Measurements from ENCODE around the gene TGM6. TPM values are rescaled to one million over a fixed set of nuclear protein-coding genes. Genes with fewer than 3 reads are reported as not detected.

Gene TGM6
- total RNA-seq, 2 donors from 2014 or later: not detected

DNA sequence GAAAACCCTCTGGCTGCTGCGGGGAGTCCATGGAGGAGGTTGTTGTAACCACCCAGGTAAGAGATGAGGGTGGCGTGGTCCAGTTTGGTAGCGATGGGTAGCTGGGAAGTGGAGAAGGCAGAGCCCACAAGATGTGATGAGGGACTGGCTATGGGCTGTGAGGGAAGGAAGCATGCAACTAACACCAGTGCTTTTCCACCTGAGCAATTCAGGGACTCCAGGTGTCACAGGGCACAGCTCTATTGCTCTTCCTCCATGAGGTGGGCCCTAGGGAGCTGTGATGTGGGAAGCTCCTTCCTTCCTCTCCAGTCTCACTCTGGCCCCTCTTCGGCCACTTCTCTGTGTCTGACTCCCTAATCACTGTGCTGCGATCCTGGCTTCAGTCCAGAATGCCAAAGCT is 32.4 kb upstream of the TGM6 start:
- Mint-ChIP-seq H3K9me3 (no peaks in the 10 kb centered on the region), H3K4me1 (ENCODE audit: low read depth in 2 of 2) (no peaks in the 10 kb centered on the region), H3K27ac (no peak overlapping the region), H3K36me3 (no peaks in the 10 kb centered on the region), H3K4me3 (no peak overlapping the region), H3K27me3 (peaks cover 23 to 27% of the 10 kb centered on the region in 2 donors)
- DNase-seq (ENCODE audit: low spot score): no peak
- ATAC-seq: no peak

DNA sequence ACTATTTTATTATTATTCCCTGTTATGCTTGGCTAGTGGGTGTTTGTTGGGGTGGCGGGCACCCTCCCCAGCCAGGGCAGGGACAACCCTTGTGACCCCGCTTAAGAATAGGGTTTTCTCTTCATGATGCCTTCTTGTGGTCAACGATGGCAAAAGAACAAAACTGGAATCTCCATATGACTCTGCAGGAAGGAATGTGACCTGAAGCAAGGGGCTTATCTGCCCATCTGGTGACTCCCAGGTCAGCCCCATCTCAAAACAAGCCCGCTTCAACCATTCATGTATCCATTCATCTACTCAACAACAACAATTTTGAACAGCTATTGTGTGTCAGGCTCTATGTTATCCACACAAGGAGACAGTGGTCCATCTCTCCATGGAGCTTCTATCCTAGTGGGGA is 30.9 kb upstream of the TGM6 start:
- ATAC-seq: no peak
- Mint-ChIP-seq H3K27ac (no peak overlapping the region), H3K4me3 (no peak overlapping the region), H3K36me3 (no peaks in the 10 kb centered on the region), H3K9me3 (no peaks in the 10 kb centered on the region), H3K4me1 (ENCODE audit: low read depth in 2 of 2) (no peaks in the 10 kb centered on the region), H3K27me3 (peaks cover 33 to 38% of the 10 kb centered on the region in 2 donors)
- no peak for DNase-seq (ENCODE audit: low spot score)

DNA sequence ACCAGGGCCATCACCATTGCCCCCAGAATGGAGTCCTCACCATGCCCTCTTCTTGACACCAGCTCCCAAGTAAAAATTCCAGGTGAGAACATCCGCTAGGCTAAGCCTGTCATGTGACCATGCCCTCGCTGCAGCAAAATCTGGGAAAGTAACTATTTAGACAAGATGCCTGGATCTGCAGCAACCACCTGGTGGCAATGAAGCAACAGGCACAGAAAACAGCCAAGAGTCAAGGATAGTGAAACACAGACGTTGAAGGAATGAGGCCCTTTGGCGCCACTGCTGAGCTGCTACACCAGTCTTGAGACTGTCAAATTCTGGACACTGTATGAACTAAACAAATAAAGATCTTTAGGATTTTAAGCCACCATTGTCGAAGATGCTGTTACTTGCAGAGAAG is 30.1 kb upstream of the TGM6 start:
- no peaks in the 10 kb centered on the region for H3K36me3 Mint-ChIP-seq
- no peak overlapping the region for H3K27ac Mint-ChIP-seq
- no peak overlapping the region for H3K4me3 Mint-ChIP-seq
- no peaks in the 10 kb centered on the region for H3K4me1 Mint-ChIP-seq (ENCODE audit: low read depth in 2 of 2)
- ATAC-seq (no peak), DNase-seq (ENCODE audit: low spot score) (no peak)
- peaks cover 35 to 38% of the 10 kb centered on the region in 2 donors for H3K27me3 Mint-ChIP-seq
- H3K9me3 Mint-ChIP-seq: no peaks in the 10 kb centered on the region

DNA sequence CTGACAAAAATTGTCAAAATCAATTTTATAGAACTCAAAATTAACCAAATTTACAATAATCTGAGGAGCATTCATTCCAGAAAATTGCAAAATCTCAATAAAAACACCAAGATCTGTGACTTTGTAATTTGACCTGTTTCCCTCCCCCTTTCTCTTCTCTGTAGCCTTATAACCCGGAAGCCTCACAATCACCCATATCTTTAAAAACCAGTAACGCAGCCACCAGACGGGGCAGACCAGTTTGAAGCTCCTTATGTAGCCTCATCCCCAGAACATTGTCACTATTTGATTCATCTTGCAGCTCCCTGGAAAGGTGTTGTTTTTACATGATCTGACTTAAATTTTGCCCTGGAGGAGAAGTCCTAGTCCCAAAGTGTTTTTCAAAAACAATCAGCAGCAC is 27.5 kb upstream of the TGM6 start:
- Mint-ChIP-seq H3K4me3 (no peak overlapping the region), H3K27ac (no peak overlapping the region), H3K4me1 (ENCODE audit: low read depth in 2 of 2) (no peaks in the 10 kb centered on the region), H3K9me3 (no peaks in the 10 kb centered on the region), H3K27me3 (peaks cover 27 to 31% of the 10 kb centered on the region in 2 donors), H3K36me3 (no peaks in the 10 kb centered on the region)
- no peak for ATAC-seq
- no peak for DNase-seq (ENCODE audit: low spot score)

DNA sequence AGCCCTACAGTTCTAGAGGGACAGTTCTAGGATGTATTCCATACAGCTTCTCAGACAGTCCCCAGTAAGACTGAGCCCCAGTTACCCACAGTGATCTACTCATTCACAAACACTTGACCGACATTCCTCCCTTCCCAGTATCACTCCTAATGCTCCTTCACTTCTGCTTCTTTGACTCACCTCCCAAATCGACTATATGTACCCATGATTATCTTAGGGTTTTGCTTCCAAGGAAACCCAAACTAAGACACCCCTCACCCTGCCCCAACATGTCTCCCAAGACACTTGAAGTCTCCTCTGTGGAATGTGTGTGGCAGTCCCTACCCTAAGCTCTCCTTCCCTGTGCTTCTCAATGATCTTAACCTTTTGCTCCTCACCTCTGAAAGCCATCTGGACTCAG is 23.6 kb upstream of the TGM6 start:
- no peak overlapping the region for H3K4me3 Mint-ChIP-seq
- H3K9me3 Mint-ChIP-seq: peaks cover 4% of the 10 kb centered on the region
- peaks cover 17% of the 10 kb centered on the region for H3K36me3 Mint-ChIP-seq
- peaks cover 43 to 45% of the 10 kb centered on the region in 2 donors for H3K27me3 Mint-ChIP-seq
- ATAC-seq (peak; percentile 27 to 36), DNase-seq (ENCODE audit: low spot score) (no peak)
- H3K4me1 Mint-ChIP-seq (ENCODE audit: low read depth in 2 of 2): no peaks in the 10 kb centered on the region
- no peak overlapping the region for H3K27ac Mint-ChIP-seq

DNA sequence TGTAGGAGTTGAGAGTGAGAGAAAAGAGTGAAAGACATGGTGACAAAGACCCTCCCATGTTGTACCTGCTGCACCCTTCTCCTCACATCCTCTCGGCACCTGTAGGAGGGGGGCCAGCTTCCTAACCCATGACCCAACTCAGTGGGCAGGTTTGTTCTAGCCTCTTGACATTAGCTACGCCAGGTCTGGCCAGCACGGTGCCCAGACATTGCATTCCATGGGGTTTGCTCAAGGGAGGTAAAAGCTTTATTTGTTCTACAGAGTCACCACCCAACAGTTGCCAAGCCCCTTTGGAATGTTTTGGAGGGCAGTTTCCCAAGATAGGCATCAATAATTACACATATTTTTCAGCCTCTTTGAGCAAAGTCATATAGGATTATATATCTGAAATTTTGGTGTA is 22.7 kb upstream of the TGM6 start:
- H3K27me3 Mint-ChIP-seq: peaks cover 43 to 44% of the 10 kb centered on the region in 2 donors
- DNase-seq (ENCODE audit: low spot score) (no peak), ATAC-seq (no peak)
- H3K36me3 Mint-ChIP-seq: peaks cover 17% of the 10 kb centered on the region
- peaks cover 4% of the 10 kb centered on the region for H3K9me3 Mint-ChIP-seq
- H3K4me3 Mint-ChIP-seq: no peak overlapping the region
- no peaks in the 10 kb centered on the region for H3K4me1 Mint-ChIP-seq (ENCODE audit: low read depth in 2 of 2)
- H3K27ac Mint-ChIP-seq: no peak overlapping the region

DNA sequence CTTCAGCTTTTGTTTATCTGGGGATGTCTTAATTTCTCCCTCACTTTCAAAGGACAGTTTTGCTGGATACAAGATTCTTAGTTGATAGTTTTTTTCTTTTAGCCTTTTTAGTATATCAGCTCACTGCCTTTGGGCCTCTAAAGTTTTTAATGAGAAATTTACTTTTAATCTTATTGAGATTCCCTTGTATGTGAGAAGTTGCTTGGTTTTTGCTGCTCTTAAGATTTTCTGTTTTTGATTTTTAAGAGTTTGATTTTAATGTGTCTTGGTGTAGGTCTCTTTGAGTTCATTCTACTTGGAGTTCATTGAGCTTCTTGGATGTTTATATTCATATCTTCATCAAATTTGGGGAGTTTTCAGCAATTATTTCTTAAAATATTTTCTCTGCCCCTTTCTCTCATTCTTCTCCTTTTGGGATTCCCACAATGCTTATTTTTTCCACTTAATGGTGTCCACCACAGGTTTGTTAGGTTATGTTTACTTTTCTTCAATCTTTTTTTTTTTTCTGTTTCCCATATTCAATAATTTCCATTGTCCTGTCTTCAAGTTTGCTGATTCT is 19.6 kb upstream of the TGM6 start:
- Mint-ChIP-seq H3K27ac (no peak overlapping the region), H3K9me3 (peaks cover 4% of the 10 kb centered on the region), H3K27me3 (peaks cover 40 to 46% of the 10 kb centered on the region in 2 donors), H3K36me3 (peaks cover 17% of the 10 kb centered on the region), H3K4me3 (no peak overlapping the region), H3K4me1 (ENCODE audit: low read depth in 2 of 2) (no peaks in the 10 kb centered on the region)
- DNase-seq (ENCODE audit: low spot score) (no peak), ATAC-seq (no peak)

DNA sequence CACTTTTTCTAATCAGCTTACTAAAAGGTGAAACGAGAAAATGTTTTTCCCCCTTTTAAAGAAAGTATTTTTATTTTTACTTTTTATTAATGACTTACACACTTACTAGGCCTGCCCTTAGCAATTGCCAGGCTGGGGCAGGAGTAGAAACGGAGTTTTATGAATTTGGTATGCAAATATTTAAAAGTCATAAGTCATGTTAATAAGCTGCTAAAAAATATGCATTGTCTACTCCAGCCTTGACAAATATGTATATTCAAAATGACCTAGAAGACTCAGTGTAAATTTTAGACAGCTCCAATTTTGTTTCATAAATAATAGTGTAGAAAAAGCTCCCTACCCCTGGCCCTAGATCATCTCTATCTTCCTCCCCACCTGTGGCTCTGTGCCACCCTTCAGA is 17.5 kb upstream of the TGM6 start:
- Mint-ChIP-seq H3K27me3 (peaks cover 37 to 52% of the 10 kb centered on the region in 2 donors), H3K4me1 (ENCODE audit: low read depth in 2 of 2) (no peaks in the 10 kb centered on the region), H3K36me3 (peaks cover 17% of the 10 kb centered on the region), H3K9me3 (peaks cover 4% of the 10 kb centered on the region), H3K27ac (no peak overlapping the region), H3K4me3 (no peak overlapping the region)
- DNase-seq (ENCODE audit: low spot score) (no peak), ATAC-seq (no peak)

DNA sequence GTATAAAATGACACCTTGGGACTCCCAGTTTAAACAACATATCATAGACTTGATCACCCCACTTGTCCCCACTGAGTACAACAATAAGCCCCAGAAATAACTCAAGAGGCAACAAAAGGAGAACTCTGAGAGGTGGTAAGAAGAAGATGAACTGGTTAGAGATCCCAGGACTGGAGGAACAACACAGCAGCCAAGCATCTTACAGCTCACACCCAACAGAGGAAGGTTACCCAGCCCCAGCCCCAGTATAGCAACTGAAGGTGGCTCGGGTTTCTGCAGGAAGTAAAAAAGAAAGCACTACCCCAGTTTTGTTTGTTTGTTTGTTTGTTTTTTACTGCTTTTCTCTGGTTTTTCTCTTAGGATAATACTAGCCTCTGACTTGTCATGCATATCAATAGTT is 17.1 kb upstream of the TGM6 start:
- Mint-ChIP-seq H3K4me3 (no peak overlapping the region), H3K27me3 (peaks cover 40 to 56% of the 10 kb centered on the region in 2 donors), H3K9me3 (peaks cover 4% of the 10 kb centered on the region), H3K4me1 (ENCODE audit: low read depth in 2 of 2) (no peaks in the 10 kb centered on the region), H3K27ac (no peak overlapping the region), H3K36me3 (peaks cover 17% of the 10 kb centered on the region)
- DNase-seq (ENCODE audit: low spot score) (no peak), ATAC-seq (no peak)

DNA sequence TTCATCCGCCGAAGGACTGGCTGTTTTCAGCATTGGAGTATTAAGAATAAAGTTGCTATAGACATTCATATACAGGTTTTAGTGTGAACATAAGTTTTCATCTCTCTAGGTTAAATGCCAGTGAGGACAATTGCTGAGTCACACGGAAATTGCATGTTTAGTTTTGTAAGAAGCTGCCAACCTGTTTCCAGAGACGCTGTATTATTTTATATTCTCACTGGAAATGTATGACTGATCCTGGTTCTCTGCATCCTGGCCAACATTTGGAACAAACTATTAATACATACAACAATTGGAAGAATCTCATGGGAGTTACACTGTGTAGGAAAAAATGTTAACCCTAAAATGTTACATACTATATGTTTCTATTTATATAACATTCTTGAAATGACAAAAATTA is 16.7 kb upstream of the TGM6 start:
- Mint-ChIP-seq H3K4me1 (ENCODE audit: low read depth in 2 of 2) (no peaks in the 10 kb centered on the region), H3K27ac (no peak overlapping the region), H3K4me3 (no peak overlapping the region), H3K36me3 (peaks cover 17% of the 10 kb centered on the region), H3K9me3 (peaks cover 4% of the 10 kb centered on the region), H3K27me3 (peaks cover 43 to 59% of the 10 kb centered on the region in 2 donors)
- DNase-seq (ENCODE audit: low spot score) (no peak), ATAC-seq (no peak)

DNA sequence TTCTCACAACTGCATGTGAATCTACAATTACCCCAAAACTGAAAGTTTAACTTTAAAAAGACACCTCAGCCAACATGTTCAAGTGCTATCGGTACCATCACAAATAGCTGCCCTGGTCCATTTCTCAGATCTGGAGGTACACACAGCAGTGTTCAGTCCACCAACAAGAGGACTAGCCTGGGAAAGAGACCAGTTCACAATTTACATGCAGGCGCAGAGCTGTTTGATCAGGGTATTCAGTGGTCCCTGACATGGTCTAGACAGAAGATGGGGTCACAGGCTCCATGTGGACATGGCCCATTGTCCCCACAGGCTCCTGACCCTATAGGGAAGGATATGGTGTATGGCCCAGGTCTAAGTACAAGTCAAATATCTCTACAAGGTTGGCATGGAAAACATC is 15.6 kb upstream of the TGM6 start:
- Mint-ChIP-seq H3K4me3 (no peak overlapping the region), H3K36me3 (peaks cover 17% of the 10 kb centered on the region), H3K27ac (no peak overlapping the region), H3K4me1 (ENCODE audit: low read depth in 2 of 2) (no peaks in the 10 kb centered on the region), H3K27me3 (peaks cover 42 to 56% of the 10 kb centered on the region in 2 donors), H3K9me3 (peaks cover 4% of the 10 kb centered on the region)
- no peak for DNase-seq (ENCODE audit: low spot score)
- ATAC-seq: peak in 1 of 2 donors; percentile 43

DNA sequence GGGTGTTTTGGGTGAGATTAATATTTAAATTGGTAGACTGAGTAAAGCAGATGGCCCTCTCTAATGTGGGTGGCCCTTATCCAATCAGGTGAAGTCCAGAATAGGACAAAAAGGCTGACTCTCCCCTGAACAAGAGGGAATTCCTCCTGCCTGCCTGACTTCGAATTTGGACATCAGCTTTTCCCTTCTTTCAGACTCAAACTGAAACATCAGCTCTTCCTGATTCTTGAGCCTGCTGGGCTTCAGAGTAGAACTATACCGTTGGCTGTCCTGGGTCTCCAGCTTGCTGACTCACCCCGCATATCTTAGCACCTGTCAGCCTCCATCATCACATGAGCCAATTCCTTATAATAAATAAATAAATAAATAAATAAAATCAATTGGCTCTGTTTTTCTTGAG is 15.0 kb upstream of the TGM6 start:
- H3K4me1 Mint-ChIP-seq (ENCODE audit: low read depth in 2 of 2): no peaks in the 10 kb centered on the region
- no peak for DNase-seq (ENCODE audit: low spot score)
- H3K9me3 Mint-ChIP-seq: peaks cover 4% of the 10 kb centered on the region
- ATAC-seq: no peak
- H3K27ac Mint-ChIP-seq: no peak overlapping the region
- H3K36me3 Mint-ChIP-seq: peaks cover 15% of the 10 kb centered on the region
- peaks cover 43 to 58% of the 10 kb centered on the region in 2 donors for H3K27me3 Mint-ChIP-seq
- no peak overlapping the region for H3K4me3 Mint-ChIP-seq

DNA sequence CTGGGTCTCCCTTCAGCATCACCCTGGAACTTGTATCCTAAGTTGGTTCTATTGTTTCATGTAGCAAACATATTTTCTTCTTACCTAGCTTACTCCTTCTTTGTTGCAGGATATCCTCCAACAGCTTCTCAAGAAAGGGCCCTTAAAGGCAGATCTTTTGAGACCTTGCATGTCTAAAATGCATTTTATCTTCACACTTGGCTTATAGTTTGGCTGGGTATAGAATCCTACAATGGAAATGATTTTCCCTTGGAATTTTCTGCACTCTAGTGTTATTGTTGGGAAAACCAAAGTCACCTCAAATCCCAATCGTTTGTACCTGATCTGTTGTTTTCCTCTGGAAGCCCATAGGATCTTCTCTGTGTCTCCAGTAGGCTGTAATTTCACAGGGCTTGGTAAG is 12.1 kb upstream of the TGM6 start:
- Mint-ChIP-seq H3K9me3 (no peaks in the 10 kb centered on the region), H3K27ac (no peak overlapping the region), H3K4me1 (ENCODE audit: low read depth in 2 of 2) (no peaks in the 10 kb centered on the region), H3K4me3 (no peak overlapping the region), H3K27me3 (peaks cover 41 to 61% of the 10 kb centered on the region in 2 donors), H3K36me3 (no peaks in the 10 kb centered on the region)
- no peak for DNase-seq (ENCODE audit: low spot score)
- ATAC-seq: no peak

DNA sequence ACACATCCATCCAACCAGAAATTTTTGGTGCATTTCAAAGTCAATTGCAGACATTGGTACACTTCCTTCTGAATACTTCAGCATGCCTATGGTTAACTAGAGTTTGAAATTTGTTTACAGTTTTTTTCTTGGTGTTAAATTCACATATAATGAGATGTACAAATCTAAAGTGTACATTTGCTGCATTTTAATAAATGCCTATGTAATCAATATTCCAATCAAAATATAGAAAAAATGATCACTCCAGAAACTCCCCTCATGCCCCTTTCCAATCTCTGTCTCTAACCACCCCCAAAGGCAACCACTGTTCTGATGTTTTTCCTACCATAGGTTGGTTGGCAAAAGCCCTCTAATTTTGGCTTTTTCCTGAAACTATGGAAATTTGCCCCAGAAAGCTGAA is 7.6 kb upstream of the TGM6 start:
- Mint-ChIP-seq H3K4me3 (no peak overlapping the region), H3K27ac (no peak overlapping the region), H3K9me3 (no peaks in the 10 kb centered on the region), H3K4me1 (ENCODE audit: low read depth in 2 of 2) (no peaks in the 10 kb centered on the region), H3K36me3 (no peaks in the 10 kb centered on the region), H3K27me3 (peaks cover 34 to 53% of the 10 kb centered on the region in 2 donors)
- ATAC-seq (no peak), DNase-seq (ENCODE audit: low spot score) (no peak)
